ENCODE data around the gene PSENEN. TPM values are rescaled to one million over a fixed set of nuclear protein-coding genes. Genes with fewer than 3 reads are reported as not detected.

Gene PSENEN
- total RNA-seq, 1 donor from 2014 or later = 83.8 TPM

- peaks cover 21% of the 10 kb centered on the region for H3K4me1 Mint-ChIP-seq (ENCODE audit: low read depth)
- peak overlapping the region; percentile 82 for H3K4me3 Mint-ChIP-seq (ENCODE audit: low read depth)
- peak overlapping the region; percentile 97 for H3K27ac Mint-ChIP-seq
- peak; percentile 85 for TF ChIP-seq CTCF (IDR thresholded peaks at IDR 0.05; ENCODE audit: unreplicated experiment)
- no peaks in the 10 kb centered on the region for H3K27me3 Mint-ChIP-seq
- peak; percentile 78 for DNase-seq (ENCODE audit: low spot score, unreplicated experiment)
- peaks cover 1% of the 10 kb centered on the region for H3K36me3 Mint-ChIP-seq (ENCODE audit: insufficient read depth)
- H3K9me3 Mint-ChIP-seq (ENCODE audit: low read depth) = no peaks in the 10 kb centered on the region
Observed at GRCh38 chr19:35716801-35717664, 28.4 kb upstream of the PSENEN start.

DNA sequence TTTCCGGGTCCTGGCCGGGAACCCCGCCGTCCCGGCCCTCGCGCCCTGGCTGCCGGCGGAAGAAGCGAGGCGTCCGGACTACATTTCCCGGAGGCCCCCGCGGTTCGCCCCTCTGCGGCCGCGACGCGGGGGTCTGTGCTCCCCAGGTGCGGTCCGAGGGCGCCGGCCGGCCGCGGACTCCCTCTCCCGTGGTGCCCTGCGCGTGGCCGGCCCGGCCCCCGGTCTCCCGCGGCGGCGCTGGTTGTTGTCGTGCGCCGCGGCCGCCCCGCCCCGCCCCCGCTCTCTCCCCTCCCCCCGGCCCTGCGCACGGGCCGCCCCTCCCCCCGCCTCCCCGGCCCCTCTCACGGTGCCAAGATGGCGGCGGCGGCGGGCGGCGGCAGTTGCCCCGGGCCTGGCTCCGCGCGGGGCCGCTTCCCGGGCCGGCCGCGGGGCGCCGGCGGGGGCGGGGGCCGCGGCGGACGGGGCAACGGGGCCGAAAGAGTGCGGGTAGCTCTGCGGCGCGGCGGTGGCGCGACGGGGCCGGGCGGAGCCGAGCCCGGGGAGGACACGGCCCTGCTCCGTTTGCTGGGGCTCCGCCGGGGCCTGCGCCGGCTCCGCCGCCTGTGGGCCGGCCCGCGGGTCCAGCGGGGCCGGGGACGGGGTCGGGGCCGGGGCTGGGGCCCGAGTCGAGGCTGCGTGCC lies 27.6 kb upstream of the PSENEN start, which contains the start of gene KMT2B:
Gene KMT2B (plus strand): TSS at position 339 of the 680 bp plus-strand sequence. CDS start 16 bp downstream, at position 355.
- peaks cover 21% of the 10 kb centered on the region for H3K4me1 Mint-ChIP-seq (ENCODE audit: low read depth)
- no peaks in the 10 kb centered on the region for H3K9me3 Mint-ChIP-seq (ENCODE audit: low read depth)
- no peaks in the 10 kb centered on the region for H3K27me3 Mint-ChIP-seq
- peak within 1 kb of the TSS; percentile 87 for H3K4me3 Mint-ChIP-seq (ENCODE audit: low read depth)
- no peak for TF ChIP-seq CTCF (IDR thresholded peaks at IDR 0.05; ENCODE audit: unreplicated experiment)
- peak; percentile 93 for DNase-seq (ENCODE audit: low spot score, unreplicated experiment)
- peaks cover 4% of the 10 kb centered on the region for H3K36me3 Mint-ChIP-seq (ENCODE audit: insufficient read depth)
- peak within 1 kb of the TSS; percentile 97 for H3K27ac Mint-ChIP-seq

GRCh38 chr19:35718345-35719041 lies 27.0 kb upstream of the PSENEN start:
- Mint-ChIP-seq H3K4me1 (ENCODE audit: low read depth) (peaks cover 21% of the 10 kb centered on the region), H3K4me3 (ENCODE audit: low read depth) (peak overlapping the region; percentile 87), H3K36me3 (ENCODE audit: insufficient read depth) (peaks cover 8% of the 10 kb centered on the region), H3K27me3 (no peaks in the 10 kb centered on the region), H3K27ac (peak overlapping the region; percentile 86), H3K9me3 (ENCODE audit: low read depth) (no peaks in the 10 kb centered on the region)
- no peak for TF ChIP-seq CTCF (IDR thresholded peaks at IDR 0.05; ENCODE audit: unreplicated experiment)
- no peak for DNase-seq (ENCODE audit: low spot score, unreplicated experiment)

- Mint-ChIP-seq H3K27me3 (no peaks in the 10 kb centered on the region), H3K27ac (peak overlapping the region; percentile 86), H3K9me3 (ENCODE audit: low read depth) (no peaks in the 10 kb centered on the region), H3K36me3 (ENCODE audit: insufficient read depth) (peaks cover 12% of the 10 kb centered on the region), H3K4me1 (ENCODE audit: low read depth) (peaks cover 21% of the 10 kb centered on the region), H3K4me3 (ENCODE audit: low read depth) (peak overlapping the region; percentile 87)
- no peak for TF ChIP-seq CTCF (IDR thresholded peaks at IDR 0.05; ENCODE audit: unreplicated experiment)
- DNase-seq (ENCODE audit: low spot score, unreplicated experiment) = no peak
Observed at GRCh38 chr19:35719402-35720162, 25.9 kb upstream of the PSENEN start.
